Sigmoid colon (tissue), 4 donors: Measurements from ENCODE around the gene EPN2.

ENCODE experiments used
- EP300 ChIP-seq, 4 donors: sonication (generic); formaldehyde crosslinking; IDR thresholded peaks; one replicate each; pipeline ENCODE4 v1.6.1; 2017; ENCODE audit warnings: antibody characterized with exemption in 4 of 4
- POLR2A ChIP-seq, 2 donors: fragments of 450-650 bp; IDR thresholded peaks; one replicate each; pipeline ENCODE4 v1.6.1; 2016; ENCODE audit warnings: antibody characterized with exemption in 2 of 2, mild to moderate bottlenecking in 2 of 2, moderate library complexity in 2 of 2
- POLR2AphosphoS5 ChIP-seq, 4 donors: sonication (generic); formaldehyde crosslinking; IDR thresholded peaks; one replicate each; pipeline ENCODE4 v1.6.1; 2017; ENCODE audit warnings: antibody characterized with exemption in 4 of 4
- TF ChIP-seq, protein P1 (sequence below), 4 experiments: fragments of 450-650 bp in 3 of 4; fragments of 200-600 bp in 1 of 4; IDR thresholded peaks; one replicate each; pipeline ENCODE4 v1.5.1; 2016 to 2019; ENCODE audit warnings: antibody characterized with exemption in 4 of 4, mild to moderate bottlenecking in 3 of 4, moderate library complexity in 2 of 4

GRCh38 chr17:19369846-19370492 is 132.8 kb downstream of the EPN2 start:
- TF ChIP-seq POLR2AphosphoS5 (IDR thresholded peaks at IDR 0.05): no peak
- TF ChIP-seq, protein P1, sequence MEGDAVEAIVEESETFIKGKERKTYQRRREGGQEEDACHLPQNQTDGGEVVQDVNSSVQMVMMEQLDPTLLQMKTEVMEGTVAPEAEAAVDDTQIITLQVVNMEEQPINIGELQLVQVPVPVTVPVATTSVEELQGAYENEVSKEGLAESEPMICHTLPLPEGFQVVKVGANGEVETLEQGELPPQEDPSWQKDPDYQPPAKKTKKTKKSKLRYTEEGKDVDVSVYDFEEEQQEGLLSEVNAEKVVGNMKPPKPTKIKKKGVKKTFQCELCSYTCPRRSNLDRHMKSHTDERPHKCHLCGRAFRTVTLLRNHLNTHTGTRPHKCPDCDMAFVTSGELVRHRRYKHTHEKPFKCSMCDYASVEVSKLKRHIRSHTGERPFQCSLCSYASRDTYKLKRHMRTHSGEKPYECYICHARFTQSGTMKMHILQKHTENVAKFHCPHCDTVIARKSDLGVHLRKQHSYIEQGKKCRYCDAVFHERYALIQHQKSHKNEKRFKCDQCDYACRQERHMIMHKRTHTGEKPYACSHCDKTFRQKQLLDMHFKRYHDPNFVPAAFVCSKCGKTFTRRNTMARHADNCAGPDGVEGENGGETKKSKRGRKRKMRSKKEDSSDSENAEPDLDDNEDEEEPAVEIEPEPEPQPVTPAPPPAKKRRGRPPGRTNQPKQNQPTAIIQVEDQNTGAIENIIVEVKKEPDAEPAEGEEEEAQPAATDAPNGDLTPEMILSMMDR (IDR thresholded peaks at IDR 0.05): no peak
- TF ChIP-seq POLR2A (IDR thresholded peaks at IDR 0.05): no peak
- TF ChIP-seq EP300 (IDR thresholded peaks at IDR 0.05): no peak
